Smooth muscle cell (in vitro differentiated cells): ENCODE data around the gene SLC14A1. TPM values are rescaled to one million over a fixed set of nuclear protein-coding genes. Genes with fewer than 3 reads are reported as not detected.

Experiments used
- DNase-seq: peaks from one replicate; lab custom pipeline; 2025; ENCODE audit not compliant: unreplicated experiment; lab: John Stamatoyannopoulos, UW
- H2AFZ ChIP-seq: fragments of 200-600 bp; sonication (generic); 2 replicates; pipeline ENCODE4 v1.6.0; 2016; ENCODE audit warnings: antibody characterized with exemption, low read depth, mild to moderate bottlenecking
- H3F3A ChIP-seq: fragments of 200-600 bp; sonication (generic); 2 replicates; pipeline ENCODE4 v1.6.0; 2017; ENCODE audit warnings: antibody characterized with exemption, low read depth
- H3K27ac ChIP-seq: fragments of 200-600 bp; sonication (generic); 2 replicates; pipeline ENCODE4 v1.5.1; 2016; ENCODE audit warnings: low read depth, mild to moderate bottlenecking
- H3K27me3 ChIP-seq: fragments of 200-600 bp; sonication (generic); 2 replicates; pipeline ENCODE4 v1.6.1; 2016; ENCODE audit warnings: low read depth, mild to moderate bottlenecking
- H3K36me3 ChIP-seq: fragments of 200-600 bp; sonication (generic); 2 replicates; pipeline ENCODE4 v1.5.1; 2016; ENCODE audit warnings: low read depth
- H3K4me1 ChIP-seq: fragments of 200-600 bp; sonication (generic); 2 replicates; pipeline ENCODE4 v1.5.1; 2016; ENCODE audit warnings: low read depth
- H3K4me2 ChIP-seq: fragments of 200-600 bp; sonication (generic); 2 replicates; pipeline ENCODE4 v1.6.0; 2016; ENCODE audit warnings: mild to moderate bottlenecking
- H3K4me3 ChIP-seq: fragments of 200-600 bp; sonication (generic); 2 replicates; pipeline ENCODE4 v1.5.1; 2016; ENCODE audit warnings: mild to moderate bottlenecking
- H3K79me2 ChIP-seq: fragments of 200-600 bp; sonication (generic); 2 replicates; pipeline ENCODE4 v1.6.0; 2016; ENCODE audit warnings: low read depth, mild to moderate bottlenecking
- H3K9ac ChIP-seq: fragments of 200-600 bp; sonication (generic); 2 replicates; pipeline ENCODE4 v1.6.0; 2016; ENCODE audit warnings: low read depth
- H3K9me3 ChIP-seq: fragments of 200-600 bp; sonication (generic); replicated peaks from 2 replicates; pipeline ENCODE4 v1.5.1; 2016; ENCODE audit warnings: low read depth
- H4K20me1 ChIP-seq: fragments of 200-600 bp; sonication (generic); 2 replicates; pipeline ENCODE4 v1.6.0; 2016; ENCODE audit warnings: low read depth
- CTCF ChIP-seq: fragments of 200-600 bp; sonication (generic); IDR thresholded peaks from 2 replicates; pipeline ENCODE4 v1.5.1; 2017; ENCODE audit warnings: borderline replicate concordance, mild to moderate bottlenecking, antibody characterized with exemption; ENCODE audit not compliant: insufficient read depth, poor library complexity, severe bottlenecking
- WGBS: methylation state at CpG from one replicate; pipeline ENCODE4 v1.1.7; 2016; ENCODE audit warnings: low lambda C conversion rate; 5-methylcytosine and 5-hydroxymethylcytosine counted together
- polyA plus RNA-seq: library from polyadenylated mRNA; unstranded; fragments of >200 nt; fragmentation: Nextera tagmentation; extraction: Ambion mirVana; gene quantifications from 2 replicates; pipeline ENCODE4 v1.2.1, GENCODE V29; 2016
- total RNA-seq: library from RNA; depleted of rRNA; stranded (reverse); fragments of >200 nt; gene quantifications from 2 replicates; pipeline ENCODE4 v1.2.3, GENCODE V29; 2014

The SLC14A1 gene
- total and polyA plus RNA-seq, 2 experiments from 2014 or later, result 20.0 to 37.9 TPM

GRCh38 chr18:45678850-45679249 lies 45.1 kb upstream of the SLC14A1 start:
- TF ChIP-seq CTCF, result no peak
- DNase-seq, result no peak
- Histone ChIP-seq H2AFZ (no peak overlapping the region), H3K9me3 (no peaks in the 10 kb centered on the region), H3K4me2 (no peak overlapping the region), H3F3A (no peaks in the 10 kb centered on the region), H3K27me3 (no peaks in the 10 kb centered on the region), H3K9ac (no peak overlapping the region), H3K27ac (no peak overlapping the region), H3K4me1 (no peaks in the 10 kb centered on the region), H3K79me2 (no peaks in the 10 kb centered on the region), H3K36me3 (no peaks in the 10 kb centered on the region), H3K4me3 (no peak overlapping the region), H4K20me1 (no peaks in the 10 kb centered on the region)
- 77% methylated on average over 1 of the region's 1 CpG for WGBS

DNA sequence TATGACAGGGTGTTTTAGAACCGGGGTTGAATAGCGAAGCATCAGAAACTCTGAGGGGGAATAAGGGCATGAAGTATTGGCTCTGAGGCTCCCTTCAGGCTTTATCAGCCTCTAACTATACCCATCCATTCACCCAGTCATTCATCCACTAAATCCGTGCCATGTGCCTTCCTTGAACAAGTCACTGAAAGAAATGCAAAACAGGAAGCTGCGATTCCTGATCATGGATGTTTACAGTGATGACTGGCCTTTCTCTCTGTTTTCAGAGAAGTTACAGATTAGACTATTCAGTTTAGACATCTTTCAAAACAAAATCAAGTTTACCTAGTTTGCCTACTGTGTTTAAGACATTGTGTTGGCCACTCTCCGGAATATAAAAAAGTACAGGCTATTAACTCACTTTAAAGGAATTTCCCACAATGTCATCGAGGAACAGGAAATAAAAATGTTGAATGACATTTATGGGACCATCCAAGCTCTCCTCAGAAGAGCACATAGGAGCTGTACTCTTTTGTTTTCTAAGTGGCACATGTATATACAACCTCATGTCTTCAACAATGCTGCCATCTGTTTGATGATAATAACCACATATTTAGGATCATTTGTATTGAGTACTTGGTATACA lies 43.8 kb upstream of the SLC14A1 start:
- Histone ChIP-seq H3K79me2 (no peaks in the 10 kb centered on the region), H3K27me3 (no peaks in the 10 kb centered on the region), H3F3A (no peaks in the 10 kb centered on the region), H4K20me1 (no peaks in the 10 kb centered on the region), H3K4me1 (no peaks in the 10 kb centered on the region), H2AFZ (no peak overlapping the region), H3K4me3 (no peak overlapping the region), H3K9ac (no peak overlapping the region), H3K9me3 (no peaks in the 10 kb centered on the region), H3K36me3 (no peaks in the 10 kb centered on the region), H3K27ac (no peak overlapping the region), H3K4me2 (no peak overlapping the region)
- no peak for DNase-seq
- WGBS, result 86% methylated on average over 6 of the region's 6 CpGs
- no peak for TF ChIP-seq CTCF

DNA sequence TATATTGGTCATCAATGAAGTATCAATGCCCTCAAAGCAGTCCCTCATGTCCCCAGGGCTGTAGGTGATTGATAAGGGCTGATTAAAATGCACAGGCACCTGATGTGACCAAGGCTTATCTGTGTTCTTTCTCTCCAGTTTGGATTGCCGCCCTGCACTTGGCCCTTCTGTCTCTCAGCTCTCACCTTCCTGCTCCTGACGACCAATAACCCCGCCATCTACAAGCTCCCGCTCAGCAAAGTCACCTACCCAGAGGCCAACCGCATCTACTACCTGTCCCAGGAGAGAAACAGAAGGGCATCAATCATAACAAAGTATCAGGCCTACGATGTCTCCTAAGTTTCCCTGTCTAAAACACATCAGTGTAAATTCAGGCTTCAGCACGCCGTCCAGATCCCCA lies 41.8 kb upstream of the SLC14A1 start:
- TF ChIP-seq CTCF, result no peak
- H3K27me3 ChIP-seq, result no peaks in the 10 kb centered on the region
- no peaks in the 10 kb centered on the region for H3K9me3 ChIP-seq
- H3K4me3 ChIP-seq, result no peak overlapping the region
- no peaks in the 10 kb centered on the region for H3K79me2 ChIP-seq
- H3K4me2 ChIP-seq, result no peak overlapping the region
- no peak for DNase-seq
- H3K9ac ChIP-seq, result no peak overlapping the region
- H3K36me3 ChIP-seq, result no peaks in the 10 kb centered on the region
- H4K20me1 ChIP-seq, result no peaks in the 10 kb centered on the region
- H2AFZ ChIP-seq, result no peak overlapping the region
- H3K27ac ChIP-seq, result no peak overlapping the region
- no peaks in the 10 kb centered on the region for H3K4me1 ChIP-seq
- no peaks in the 10 kb centered on the region for H3F3A ChIP-seq
- 82% methylated on average over 8 of the region's 8 CpGs for WGBS

DNA sequence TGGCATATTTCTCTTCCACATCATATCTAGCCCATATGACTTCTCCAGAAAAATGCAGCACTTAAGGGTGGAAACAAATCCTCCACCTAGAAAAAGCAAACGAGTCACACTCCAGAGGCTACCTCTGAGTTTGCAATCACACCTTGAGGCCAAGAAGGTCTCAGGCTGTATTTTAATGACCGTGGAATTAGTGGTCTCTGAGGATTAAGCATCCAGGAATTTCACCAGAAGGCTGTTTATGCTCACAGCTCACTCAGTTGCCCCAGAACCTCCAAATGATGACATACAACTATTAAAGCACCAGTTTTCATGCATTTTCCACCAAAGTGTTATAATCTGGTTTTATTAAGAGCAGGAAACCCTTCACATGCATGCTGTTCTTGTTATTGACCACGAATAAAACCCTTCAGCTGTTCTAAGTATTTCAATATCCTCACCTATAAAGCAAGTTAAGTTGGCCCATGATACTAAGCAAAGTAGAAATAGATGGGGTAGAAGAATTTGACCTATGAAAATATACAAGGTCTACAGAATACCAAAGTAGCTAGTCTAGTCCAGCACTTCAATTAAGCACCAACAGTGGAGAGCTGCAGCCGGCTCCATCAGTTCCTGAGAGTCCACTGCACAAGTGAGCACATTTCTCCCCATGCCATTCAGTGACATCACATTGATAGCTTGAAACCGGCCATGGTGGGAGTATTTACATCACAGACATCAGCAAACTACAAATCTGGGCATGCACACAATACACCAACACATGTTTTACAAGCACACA lies 39.5 kb upstream of the SLC14A1 start:
- no peak for TF ChIP-seq CTCF
- WGBS, result 60% methylated on average over 5 of the region's 5 CpGs

More for the DNA sequence above, 39.5 kb upstream of the SLC14A1 start:
- H3K4me3 ChIP-seq, result no peak overlapping the region
- H3K9me3 ChIP-seq, result no peaks in the 10 kb centered on the region
- no peaks in the 10 kb centered on the region for H3K4me1 ChIP-seq
- H4K20me1 ChIP-seq, result no peaks in the 10 kb centered on the region
- DNase-seq, result no peak
- H3K79me2 ChIP-seq, result no peaks in the 10 kb centered on the region
- H2AFZ ChIP-seq, result no peak overlapping the region
- no peaks in the 10 kb centered on the region for H3K27me3 ChIP-seq
- H3K4me2 ChIP-seq, result no peak overlapping the region
- no peaks in the 10 kb centered on the region for H3F3A ChIP-seq
- no peaks in the 10 kb centered on the region for H3K36me3 ChIP-seq
- H3K27ac ChIP-seq, result no peak overlapping the region
- H3K9ac ChIP-seq, result no peak overlapping the region
